HG02938 (cell line): ENCODE results near the gene ZBTB44.

Source experiments
- ATAC-seq: cut with Tn5 transposase; IDR thresholded peaks from one replicate; pipeline ENCODE4 v1.9.1; 2021; ENCODE audit warnings: mild to moderate bottlenecking, moderate library complexity; ENCODE audit not compliant: unreplicated experiment

Gene ZBTB44

GRCh38 chr11:130216591-130217132 is 98.1 kb downstream of the ZBTB44 start:
- ATAC-seq: no peak

- ATAC-seq: no peak
Measured at GRCh38 chr11:130216221-130216550, 98.5 kb downstream of the ZBTB44 start.

DNA sequence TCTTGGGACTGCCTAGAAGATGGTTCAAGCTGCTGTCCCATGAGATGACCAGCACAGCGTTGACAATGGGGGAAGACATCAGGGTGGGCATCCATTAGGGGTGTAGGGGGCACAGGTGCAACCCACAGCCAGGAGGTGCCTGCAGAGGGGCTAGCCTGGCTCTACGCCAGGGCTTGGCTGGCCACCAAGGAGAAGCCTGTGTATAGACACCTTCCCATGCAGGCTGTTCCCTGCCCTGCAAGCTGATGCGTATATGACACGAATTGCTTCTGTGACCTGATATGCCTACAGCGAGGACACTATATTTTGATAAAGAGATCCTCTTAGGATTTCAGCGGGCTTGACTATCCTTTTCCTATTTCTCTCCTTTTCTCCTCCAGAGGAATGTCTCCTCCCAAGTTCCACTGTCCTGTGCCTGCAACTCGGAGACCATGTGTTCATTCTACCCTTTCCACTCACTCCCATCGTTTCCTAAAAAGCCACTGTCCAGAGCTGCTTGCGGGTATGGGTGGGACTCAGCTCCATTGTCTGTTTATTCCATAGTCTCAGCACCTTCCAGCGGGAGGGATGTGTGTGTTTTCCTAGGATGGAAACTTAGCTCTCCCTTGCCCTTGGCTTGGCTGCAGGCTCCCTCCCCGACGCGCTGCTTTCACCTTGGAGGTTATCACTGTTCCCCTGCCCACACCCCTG is 99.0 kb downstream of the ZBTB44 start:
- no peak for ATAC-seq

GRCh38 chr11:130214861-130215530 is 99.7 kb downstream of the ZBTB44 start:
- no peak for ATAC-seq

- no peak for ATAC-seq
Measured at GRCh38 chr11:130213979-130214281, 100.8 kb downstream of the ZBTB44 start.

DNA sequence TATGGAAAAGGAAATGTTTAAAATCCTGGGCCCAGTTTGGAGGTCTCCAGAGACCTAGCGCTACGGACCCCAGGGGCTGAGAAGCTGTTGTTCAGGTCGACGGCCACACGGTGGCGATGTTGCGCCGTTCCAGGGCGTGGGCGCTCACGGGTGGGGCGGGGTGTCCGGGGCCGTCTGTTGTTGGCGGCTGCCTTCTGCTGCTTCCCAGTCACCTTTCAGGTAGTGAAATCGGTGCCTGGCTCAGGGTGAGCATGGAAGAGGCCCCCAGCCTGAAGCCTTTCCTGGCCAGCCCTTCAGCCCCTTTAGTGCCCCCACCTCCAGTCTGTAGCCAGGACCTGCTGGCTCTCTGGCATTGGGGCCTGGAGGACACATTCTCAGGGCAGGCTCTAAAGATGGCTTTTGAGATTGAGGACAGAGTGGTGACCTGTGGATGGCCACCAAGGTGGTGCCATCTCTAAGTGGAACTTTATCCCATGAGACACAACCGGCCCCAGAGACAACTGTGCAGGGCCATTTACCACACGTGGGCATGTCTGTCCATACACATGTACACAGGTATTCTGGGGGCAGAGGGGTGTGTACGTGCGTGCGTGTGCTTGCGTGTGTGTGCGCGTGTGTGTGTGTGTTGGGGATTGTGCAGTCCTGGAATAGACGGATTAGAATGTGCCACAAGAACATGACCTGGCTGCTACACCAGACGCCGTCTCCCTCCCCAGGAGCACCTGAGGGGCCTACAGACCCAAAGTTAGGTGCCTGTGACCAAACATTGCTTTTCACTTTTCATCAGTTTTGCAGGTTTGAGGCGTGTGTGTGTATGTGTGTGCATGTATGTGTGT is 101.4 kb downstream of the ZBTB44 start:
- peak; percentile 83 for ATAC-seq

DNA sequence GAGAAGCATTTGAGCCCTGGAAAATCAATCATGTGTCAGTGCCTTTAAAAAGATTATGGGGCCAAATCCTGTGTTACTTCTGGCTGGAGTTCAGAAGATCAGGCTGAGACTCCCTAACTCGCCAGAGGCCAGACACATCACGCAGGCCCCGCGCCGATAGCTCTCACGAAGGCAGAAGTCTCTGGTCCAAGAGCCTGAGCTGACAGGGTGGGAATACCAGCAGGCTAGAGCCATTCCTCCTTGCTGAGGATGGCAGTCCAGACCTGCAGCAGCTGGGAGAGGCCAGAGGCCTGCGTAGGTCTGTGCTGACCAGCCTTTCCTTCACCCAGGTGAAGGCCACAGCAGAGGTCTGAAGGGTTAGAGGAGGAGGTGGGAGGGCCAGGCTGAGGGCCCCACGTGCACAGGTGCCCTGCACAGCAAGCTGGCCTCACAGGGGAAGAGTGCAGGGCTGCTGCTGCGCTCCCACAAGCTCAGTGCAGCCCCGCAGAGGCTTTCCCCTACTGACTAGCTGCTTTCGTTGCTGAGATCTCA is 102.2 kb downstream of the ZBTB44 start:
- peak; percentile 14 for ATAC-seq

DNA sequence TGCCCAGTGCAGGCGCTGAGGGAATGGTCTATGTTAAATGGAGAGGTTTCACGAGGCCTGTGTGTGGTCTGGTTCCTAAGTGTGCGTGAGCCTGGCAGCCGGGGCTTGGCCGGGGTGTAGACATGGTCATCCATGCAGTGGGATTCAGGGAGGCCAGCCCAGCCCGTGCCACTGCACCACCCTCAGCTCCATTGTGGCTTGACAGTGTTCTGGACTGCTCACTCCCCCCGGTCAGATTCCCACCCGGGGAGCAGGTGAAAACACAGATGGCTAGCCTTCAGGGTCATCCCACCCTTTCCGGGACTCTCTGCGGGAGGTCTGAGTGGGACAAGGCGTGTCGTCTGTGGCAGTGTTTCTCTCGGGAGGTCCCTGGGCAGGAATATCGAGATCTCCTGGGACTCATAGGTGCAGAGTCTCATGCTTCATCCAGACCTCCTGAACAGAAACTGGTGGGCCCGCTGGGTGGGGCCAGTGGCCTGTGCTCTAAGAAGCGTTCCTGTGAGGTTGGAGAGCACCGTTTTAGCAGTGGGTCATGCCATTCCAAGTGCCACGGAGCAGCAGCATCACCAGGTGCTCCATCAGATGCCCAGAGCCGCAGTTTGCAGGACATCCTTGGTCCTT is 102.8 kb downstream of the ZBTB44 start:
- ATAC-seq: no peak

- ATAC-seq: no peak
Measured at GRCh38 chr11:130211144-130211543, 103.6 kb downstream of the ZBTB44 start.

- ATAC-seq: no peak
Measured at GRCh38 chr11:130209954-130210854, 104.5 kb downstream of the ZBTB44 start.

- no peak for ATAC-seq
Measured at GRCh38 chr11:130209128-130209932, 105.4 kb downstream of the ZBTB44 start.

DNA sequence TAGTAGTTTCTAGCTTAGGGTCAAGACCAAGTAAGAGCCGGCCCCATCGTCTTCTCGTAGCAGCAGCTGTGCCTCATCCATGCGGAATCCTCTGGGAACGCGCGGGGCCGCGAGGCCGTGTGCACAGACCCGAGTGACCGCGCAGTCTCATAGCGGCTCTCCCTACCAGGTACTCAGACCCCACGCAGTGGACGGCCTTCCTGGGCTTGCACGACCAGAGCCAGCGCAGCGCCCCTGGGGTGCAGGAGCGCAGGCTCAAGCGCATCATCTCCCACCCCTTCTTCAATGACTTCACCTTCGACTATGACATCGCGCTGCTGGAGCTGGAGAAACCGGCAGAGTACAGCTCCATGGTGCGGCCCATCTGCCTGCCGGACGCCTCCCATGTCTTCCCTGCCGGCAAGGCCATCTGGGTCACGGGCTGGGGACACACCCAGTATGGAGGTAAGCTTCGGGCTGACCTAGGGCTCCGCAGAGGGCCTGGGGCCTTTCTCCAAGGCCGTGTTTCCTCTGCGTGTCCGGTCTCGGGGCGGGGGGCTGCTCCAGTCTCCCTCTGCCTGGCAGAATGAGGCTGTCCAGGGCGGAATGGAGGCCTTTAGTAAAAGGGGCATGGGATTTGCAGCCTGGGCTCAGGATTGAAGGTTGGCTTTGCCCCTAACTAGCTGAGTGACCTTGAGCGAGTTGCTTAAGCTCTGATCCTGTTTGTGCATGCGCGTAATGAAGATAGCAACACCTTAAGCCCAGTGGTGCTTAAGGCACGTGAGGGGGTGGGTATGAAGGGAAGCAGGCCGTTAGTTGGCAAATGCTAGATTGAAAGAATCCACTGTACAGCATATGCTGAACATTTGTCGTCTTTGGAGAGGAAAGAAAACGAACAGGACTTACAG is 106.2 kb downstream of the ZBTB44 start:
- no peak for ATAC-seq

- no peak for ATAC-seq
Measured at GRCh38 chr11:130206141-130206540, 108.6 kb downstream of the ZBTB44 start.

- no peak for ATAC-seq
Measured at GRCh38 chr11:130204703-130205095, 110.0 kb downstream of the ZBTB44 start.

- ATAC-seq: no peak
Measured at GRCh38 chr11:130203766-130204702, 110.7 kb downstream of the ZBTB44 start.

- no peak for ATAC-seq
Measured at GRCh38 chr11:130202818-130203689, 111.7 kb downstream of the ZBTB44 start.
